ENCODE results near the gene LRMDA.
"Not testable (repeated sequence)": the region's sequence is repeated elsewhere in the genome, so short reads cannot be mapped to it uniquely, and the experiment has no call there.

The LRMDA gene

DNA sequence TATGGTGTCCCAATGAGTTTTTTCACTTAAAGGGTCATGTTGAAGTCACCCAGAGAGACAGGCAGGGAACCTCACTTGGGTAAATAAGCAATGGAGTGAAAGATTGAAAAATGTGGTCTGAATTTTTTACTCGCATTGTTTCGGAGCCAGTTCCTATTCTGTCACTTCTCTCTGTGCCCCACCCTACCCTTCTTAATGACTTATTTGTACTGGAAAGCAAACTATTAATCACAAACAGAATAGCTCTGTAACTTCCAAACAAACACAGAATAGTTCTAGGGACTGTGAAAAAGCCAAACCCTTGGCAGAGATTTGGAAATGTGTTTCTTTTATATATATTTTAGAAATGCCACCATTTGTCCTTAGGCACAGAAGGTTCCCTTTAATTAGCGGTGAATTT, 76.0 kb downstream of the LRMDA start:
- H3K9me3 Mint-ChIP-seq: peaks cover 0 to 2% of the 10 kb centered on the region in 2 donors
- no peak for DNase-seq
- no peak overlapping the region for H3K4me3 Mint-ChIP-seq
- H3K36me3 Mint-ChIP-seq (ENCODE audit: insufficient read depth): no peaks in the 10 kb centered on the region
- peaks cover 6 to 41% of the 10 kb centered on the region in 2 donors for H3K27me3 Mint-ChIP-seq
- H3K27ac Mint-ChIP-seq: no peak overlapping the region
- peaks cover 0 to 3% of the 10 kb centered on the region in 2 donors for H3K4me1 Mint-ChIP-seq (ENCODE audit: low read depth in 2 of 2)
- ATAC-seq (replicated peaks): no peak

DNA sequence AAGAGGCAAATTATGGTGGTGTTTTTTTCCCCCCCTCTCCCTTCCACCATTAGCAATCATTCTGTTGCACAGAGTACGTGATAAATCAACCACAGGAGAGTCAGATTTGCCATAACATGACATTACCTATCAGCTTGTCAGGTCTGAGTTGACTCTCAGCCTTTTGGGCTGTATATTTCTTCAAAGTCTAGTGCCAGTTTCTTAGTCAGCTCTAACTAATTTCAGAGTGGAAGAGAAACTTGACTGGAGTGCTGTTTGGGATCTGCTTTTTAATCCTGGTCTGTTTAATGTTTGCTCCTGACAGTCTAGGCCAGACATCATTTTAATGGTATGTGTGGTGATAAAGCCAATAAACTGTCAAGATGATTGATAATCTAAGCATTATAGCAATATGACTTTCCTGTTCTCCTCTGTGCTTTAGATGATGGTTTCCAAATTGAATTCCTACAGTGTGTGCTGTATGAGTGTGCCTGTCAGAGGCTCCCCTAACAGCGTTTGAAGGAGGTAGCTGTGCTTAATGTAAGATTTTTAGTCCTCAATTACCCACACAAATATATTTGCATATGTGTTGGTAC, 76.9 kb downstream of the LRMDA start:
- ATAC-seq (replicated peaks): no peak
- Mint-ChIP-seq H3K27me3 (peaks cover 6 to 38% of the 10 kb centered on the region in 2 donors), H3K27ac (no peak overlapping the region), H3K9me3 (peaks cover 0 to 2% of the 10 kb centered on the region in 2 donors), H3K36me3 (ENCODE audit: insufficient read depth) (no peaks in the 10 kb centered on the region), H3K4me1 (ENCODE audit: low read depth in 2 of 2) (peaks cover 0 to 3% of the 10 kb centered on the region in 2 donors), H3K4me3 (no peak overlapping the region)
- DNase-seq: no peak

DNA sequence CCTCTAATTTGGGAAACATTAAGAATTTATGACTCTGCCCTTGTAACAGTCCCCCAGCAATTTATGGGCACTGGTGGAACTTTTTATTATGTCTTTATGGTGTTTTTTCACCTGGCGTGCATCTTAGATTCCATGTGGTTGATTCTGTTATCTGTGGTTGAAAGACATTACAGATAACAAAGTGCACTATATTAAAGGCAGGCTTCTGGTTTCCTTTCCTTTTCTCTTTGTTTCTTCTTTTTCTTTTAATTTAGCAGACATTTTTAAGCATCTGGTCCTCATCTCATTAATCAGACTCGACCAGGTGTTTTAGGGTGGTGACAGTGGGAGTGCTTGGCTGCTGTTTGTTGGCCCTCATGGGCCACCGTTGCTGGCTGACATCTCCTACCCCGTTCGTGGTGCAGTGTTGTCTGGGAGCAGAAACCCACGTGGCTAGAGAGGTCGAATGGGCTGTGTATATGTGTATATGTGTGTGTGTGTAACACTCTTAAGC, 77.4 kb downstream of the LRMDA start:
- peaks cover 0 to 2% of the 10 kb centered on the region in 2 donors for H3K9me3 Mint-ChIP-seq
- H3K4me1 Mint-ChIP-seq (ENCODE audit: low read depth in 2 of 2): peaks cover 0 to 3% of the 10 kb centered on the region in 2 donors
- peaks cover 6 to 33% of the 10 kb centered on the region in 2 donors for H3K27me3 Mint-ChIP-seq
- no peak overlapping the region for H3K4me3 Mint-ChIP-seq
- H3K36me3 Mint-ChIP-seq (ENCODE audit: insufficient read depth): no peaks in the 10 kb centered on the region
- no peak for DNase-seq
- no peak for ATAC-seq (replicated peaks)
- H3K27ac Mint-ChIP-seq: no peak overlapping the region

DNA sequence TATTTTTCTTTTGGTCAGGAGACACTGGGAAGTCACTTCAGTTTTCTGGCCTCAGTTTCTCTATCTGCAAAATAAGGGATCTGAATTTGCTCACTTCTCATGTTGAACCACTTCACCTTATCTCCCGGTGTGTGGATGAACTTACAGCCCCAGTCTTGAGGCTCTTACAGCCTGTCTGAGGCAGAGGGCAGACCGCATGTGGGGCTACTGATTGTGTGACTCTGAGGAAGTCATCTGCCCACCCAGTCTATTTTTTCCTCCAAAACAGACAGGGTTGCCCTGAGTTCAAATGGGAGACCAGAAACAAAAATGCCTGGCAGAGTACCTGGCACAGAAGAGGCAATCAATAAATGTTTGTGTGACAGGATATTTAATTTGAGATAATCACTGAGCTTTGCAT, 78.3 kb downstream of the LRMDA start:
- no peak overlapping the region for H3K4me3 Mint-ChIP-seq
- H3K27ac Mint-ChIP-seq: no peak overlapping the region
- ATAC-seq (replicated peaks): no peak
- H3K36me3 Mint-ChIP-seq (ENCODE audit: insufficient read depth): no peaks in the 10 kb centered on the region
- no peaks in the 10 kb centered on the region for H3K9me3 Mint-ChIP-seq
- H3K4me1 Mint-ChIP-seq (ENCODE audit: low read depth in 2 of 2): peaks cover 0 to 3% of the 10 kb centered on the region in 2 donors
- H3K27me3 Mint-ChIP-seq: peaks cover 14 to 33% of the 10 kb centered on the region in 2 donors
- DNase-seq: no peak

DNA sequence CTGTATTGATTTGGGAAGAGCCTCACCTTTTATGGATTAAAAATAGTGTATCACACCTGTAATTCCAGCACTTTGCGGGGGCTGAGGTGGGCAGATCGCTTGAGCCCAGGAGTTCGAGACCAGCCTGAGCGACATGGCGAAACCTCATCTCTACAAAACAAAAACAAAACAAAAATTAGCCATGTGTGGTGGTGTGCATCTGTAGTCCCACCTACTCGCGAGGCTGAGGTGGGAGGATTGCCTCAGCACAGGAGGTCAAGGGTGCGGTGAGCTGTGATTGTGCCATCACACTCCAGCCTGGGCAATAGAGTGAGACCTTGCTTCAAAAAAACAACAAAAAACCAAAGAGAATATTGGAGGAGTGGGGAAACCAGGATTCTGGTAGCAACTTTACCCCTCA, 79.6 kb downstream of the LRMDA start:
- no peak overlapping the region for H3K27ac Mint-ChIP-seq
- H3K27me3 Mint-ChIP-seq: peaks cover 16 to 27% of the 10 kb centered on the region in 2 donors
- no peak for DNase-seq
- no peak overlapping the region for H3K4me3 Mint-ChIP-seq
- peaks cover 0 to 2% of the 10 kb centered on the region in 2 donors for H3K9me3 Mint-ChIP-seq
- ATAC-seq (replicated peaks): no peak
- H3K4me1 Mint-ChIP-seq (ENCODE audit: low read depth in 2 of 2): peaks cover 0 to 3% of the 10 kb centered on the region in 2 donors
- H3K36me3 Mint-ChIP-seq (ENCODE audit: insufficient read depth): no peaks in the 10 kb centered on the region

DNA sequence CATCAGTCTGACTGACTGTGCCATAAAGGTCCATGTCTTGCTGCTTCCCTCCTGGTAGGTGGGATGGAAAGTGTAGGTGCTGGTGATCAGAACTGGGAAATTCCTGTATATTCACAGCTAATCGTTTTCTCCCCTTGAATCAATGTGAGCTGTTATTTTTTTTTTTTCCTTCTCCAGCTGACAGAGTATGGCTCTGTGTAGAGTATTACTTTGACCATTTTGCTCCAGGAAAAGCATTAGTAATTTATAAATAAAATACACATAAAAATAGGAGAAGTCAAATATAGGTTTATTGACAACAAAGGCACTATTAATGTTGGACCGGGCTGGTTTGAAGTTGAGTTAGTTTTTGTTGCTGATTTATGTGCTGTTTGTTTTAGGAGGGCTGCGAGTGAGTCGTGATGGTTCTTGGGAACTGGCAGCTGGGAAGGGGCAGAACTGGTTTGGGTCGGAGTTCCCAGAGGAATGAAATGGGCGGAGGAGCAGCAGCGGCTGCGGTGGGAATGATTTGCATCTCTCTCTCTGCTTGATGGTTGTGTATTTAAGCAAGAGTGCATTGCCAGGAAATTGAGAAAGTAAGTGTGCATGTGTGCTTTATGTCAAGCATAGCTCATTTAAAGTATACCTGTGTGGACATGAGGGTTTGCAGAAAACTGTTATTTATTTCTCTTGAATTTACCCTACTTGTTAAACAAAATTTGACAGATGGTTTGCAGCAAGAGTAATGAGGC, 80.9 kb downstream of the LRMDA start:
- Mint-ChIP-seq H3K36me3 (ENCODE audit: insufficient read depth) (no peaks in the 10 kb centered on the region), H3K4me3 (no peak overlapping the region), H3K4me1 (ENCODE audit: low read depth in 2 of 2) (peaks cover 0 to 3% of the 10 kb centered on the region in 2 donors), H3K9me3 (peaks cover 0 to 2% of the 10 kb centered on the region in 2 donors), H3K27me3 (peaks cover 16 to 27% of the 10 kb centered on the region in 2 donors), H3K27ac (no peak overlapping the region)
- ATAC-seq (replicated peaks) (no peak), DNase-seq (no peak)

DNA sequence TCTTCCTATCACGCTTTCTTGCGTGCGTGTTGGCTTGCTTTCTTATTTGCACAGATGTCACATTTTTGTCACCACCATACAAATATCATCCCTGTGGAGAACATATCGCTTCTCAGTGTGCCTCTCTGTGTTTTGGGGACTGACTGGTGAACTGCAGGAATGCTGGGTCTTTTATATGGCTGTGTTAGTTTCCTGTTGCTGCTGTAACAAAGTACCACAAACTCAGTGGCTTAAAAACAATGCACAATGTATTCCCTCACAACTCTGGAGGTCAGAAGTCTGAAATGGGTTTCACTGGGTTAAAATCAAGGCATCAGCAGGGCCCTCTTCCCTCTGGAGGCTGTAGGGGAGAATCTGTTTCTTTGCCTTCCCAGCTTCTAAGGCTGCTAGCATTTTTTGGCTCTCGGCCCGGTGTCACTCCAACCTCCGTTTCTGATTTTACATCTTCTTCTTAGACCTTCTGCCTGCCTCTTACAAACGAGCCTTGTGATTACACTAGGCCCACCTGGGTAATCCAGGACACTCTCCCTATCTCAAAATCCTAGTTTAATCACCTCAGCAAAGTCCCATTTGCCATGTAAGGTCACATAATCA, 82.0 kb downstream of the LRMDA start:
- peaks cover 0 to 2% of the 10 kb centered on the region in 2 donors for H3K9me3 Mint-ChIP-seq
- ATAC-seq (replicated peaks) (no peak), DNase-seq (no peak)
- H3K27me3 Mint-ChIP-seq: peaks cover 16 to 27% of the 10 kb centered on the region in 2 donors
- H3K27ac Mint-ChIP-seq: no peak overlapping the region
- peaks cover 0 to 3% of the 10 kb centered on the region in 2 donors for H3K4me1 Mint-ChIP-seq (ENCODE audit: low read depth in 2 of 2)
- no peaks in the 10 kb centered on the region for H3K36me3 Mint-ChIP-seq (ENCODE audit: insufficient read depth)
- H3K4me3 Mint-ChIP-seq: no peak overlapping the region

DNA sequence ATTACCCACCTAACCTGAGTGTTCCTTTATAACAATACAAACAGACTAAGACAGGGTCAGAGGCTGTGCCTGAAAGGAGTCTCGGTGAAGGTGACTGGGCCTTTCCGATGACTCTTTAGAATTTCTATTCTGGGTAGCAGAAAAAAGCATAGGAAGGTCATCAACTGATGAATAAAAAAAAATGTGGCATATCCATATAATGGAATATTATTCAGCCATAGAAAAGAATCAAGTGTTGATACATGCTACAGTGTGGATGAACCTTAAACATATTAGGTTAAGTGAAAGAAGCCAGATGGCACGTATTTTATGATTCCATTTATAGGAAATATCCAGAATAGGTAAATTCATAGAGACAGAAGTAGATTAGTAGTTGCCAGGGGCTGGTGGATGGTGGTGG, 83.4 kb downstream of the LRMDA start:
- H3K27me3 Mint-ChIP-seq: peaks cover 16 to 37% of the 10 kb centered on the region in 2 donors
- ATAC-seq (replicated peaks) (no peak), DNase-seq (no peak)

DNA sequence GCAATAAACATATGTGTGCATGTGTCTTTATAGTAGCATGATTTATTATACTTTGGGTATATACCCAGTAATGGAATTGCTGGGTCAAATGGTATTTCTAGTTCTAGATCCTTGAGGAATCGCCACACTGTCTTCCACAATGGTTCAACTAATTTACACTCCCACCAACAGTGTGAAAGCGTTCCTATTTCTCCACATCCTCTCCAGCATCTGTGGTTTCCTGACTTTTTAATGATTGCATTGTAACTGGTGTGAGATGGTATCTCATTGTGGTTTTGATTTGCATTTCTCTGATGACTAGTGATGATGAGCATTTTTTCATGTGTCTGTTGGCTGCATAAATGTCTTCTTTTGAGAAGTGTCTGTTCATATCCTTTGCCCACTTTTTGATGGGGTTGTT, 84.7 kb downstream of the LRMDA start:
- H3K27ac Mint-ChIP-seq; DNase-seq; H3K4me3 Mint-ChIP-seq; ATAC-seq (replicated peaks); H3K36me3 Mint-ChIP-seq (ENCODE audit: insufficient read depth); H3K4me1 Mint-ChIP-seq (ENCODE audit: low read depth in 2 of 2); H3K9me3 Mint-ChIP-seq: not testable (repeated sequence)
- H3K27me3 Mint-ChIP-seq: peaks cover 11 to 39% of the 10 kb centered on the region in 2 donors

More for the DNA sequence above, 83.4 kb downstream of the LRMDA start:
- no peak overlapping the region for H3K27ac Mint-ChIP-seq
- H3K36me3 Mint-ChIP-seq (ENCODE audit: insufficient read depth): no peaks in the 10 kb centered on the region
- H3K4me3 Mint-ChIP-seq: no peak overlapping the region
- peaks cover 0 to 2% of the 10 kb centered on the region in 2 donors for H3K9me3 Mint-ChIP-seq
- H3K4me1 Mint-ChIP-seq (ENCODE audit: low read depth in 2 of 2): no peaks in the 10 kb centered on the region

DNA sequence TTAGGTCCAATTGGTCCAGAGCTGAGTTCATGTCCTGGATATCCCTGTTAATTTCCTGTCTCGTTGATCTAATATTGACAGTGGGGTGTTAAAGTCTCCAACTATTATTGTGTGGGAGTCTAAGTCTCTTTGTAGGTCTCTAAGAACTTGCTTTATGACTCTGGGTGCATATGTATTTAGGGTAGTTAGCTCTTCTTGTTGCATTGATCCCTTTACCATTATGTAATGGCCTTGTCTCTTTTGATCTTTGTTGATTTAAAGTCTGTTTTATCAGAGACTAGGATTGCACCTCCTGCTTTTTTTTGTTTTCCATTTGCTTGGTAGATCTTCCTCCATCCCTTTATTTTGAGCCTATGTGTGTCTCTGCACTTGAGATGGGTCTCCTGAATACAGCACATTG, 87.8 kb downstream of the LRMDA start:
- H3K27ac Mint-ChIP-seq; H3K4me1 Mint-ChIP-seq (ENCODE audit: low read depth in 2 of 2); H3K36me3 Mint-ChIP-seq (ENCODE audit: insufficient read depth); DNase-seq; H3K9me3 Mint-ChIP-seq; ATAC-seq (replicated peaks); H3K4me3 Mint-ChIP-seq: not testable (repeated sequence)
- H3K27me3 Mint-ChIP-seq: peaks cover 14 to 54% of the 10 kb centered on the region in 2 donors

DNA sequence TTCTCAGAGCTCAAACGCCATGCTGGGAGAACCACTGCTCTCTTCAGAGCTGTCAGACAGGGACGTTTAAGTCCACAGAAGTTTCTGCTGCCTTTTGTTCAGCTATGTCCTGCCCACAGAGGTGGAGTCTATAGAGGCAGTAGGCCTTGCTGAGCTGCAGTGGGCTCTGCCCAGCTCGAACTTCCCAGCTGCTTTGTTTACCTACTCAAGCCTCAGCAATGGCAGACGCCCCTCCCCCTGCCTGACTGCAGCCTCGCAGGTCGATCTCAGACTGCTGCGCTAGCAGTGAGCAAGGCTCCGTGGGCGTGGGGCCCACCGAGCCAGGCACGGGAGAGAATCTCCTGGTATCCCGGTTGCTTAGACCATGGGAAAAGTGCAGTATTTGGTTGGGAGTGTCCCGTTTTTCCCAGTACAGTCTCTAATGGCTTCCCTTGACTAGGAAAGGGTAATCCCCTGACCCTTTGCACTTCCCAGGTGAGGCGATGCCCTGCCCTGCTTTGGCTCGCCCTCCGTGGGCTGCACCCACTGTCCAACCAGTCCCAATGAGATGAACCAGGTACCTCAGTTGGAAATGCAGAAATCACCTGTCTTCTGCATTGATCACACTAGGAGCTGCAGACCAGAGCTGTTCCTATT, 89.9 kb downstream of the LRMDA start:
- not testable (repeated sequence) for H3K4me3 Mint-ChIP-seq; DNase-seq; H3K4me1 Mint-ChIP-seq (ENCODE audit: low read depth in 2 of 2); H3K36me3 Mint-ChIP-seq (ENCODE audit: insufficient read depth); H3K9me3 Mint-ChIP-seq; H3K27ac Mint-ChIP-seq; ATAC-seq (replicated peaks)
- peaks cover 12 to 58% of the 10 kb centered on the region in 2 donors for H3K27me3 Mint-ChIP-seq

DNA sequence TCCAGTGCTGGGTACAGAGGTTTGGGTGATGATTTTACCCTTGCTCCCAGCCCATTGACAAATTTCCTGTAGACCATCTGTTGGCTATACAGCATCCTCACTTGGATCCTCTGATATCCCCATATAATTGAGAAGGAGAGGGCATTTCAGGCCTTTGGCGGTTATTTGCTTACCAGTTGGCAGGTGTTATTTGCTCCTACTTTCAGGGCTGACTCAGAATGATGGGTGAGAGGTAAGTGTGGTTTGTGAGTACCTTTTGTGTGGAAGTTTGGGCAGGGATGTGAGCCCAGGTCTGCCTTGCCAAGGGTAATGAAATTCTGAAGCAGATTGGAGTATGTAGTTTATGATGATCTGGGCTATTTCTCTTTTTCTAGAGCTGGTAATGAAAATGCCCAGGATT, 93.6 kb downstream of the LRMDA start:
- H3K9me3 Mint-ChIP-seq: no peaks in the 10 kb centered on the region
- H3K27ac Mint-ChIP-seq: no peak overlapping the region
- ATAC-seq (replicated peaks) (no peak), DNase-seq (no peak)
- no peaks in the 10 kb centered on the region for H3K36me3 Mint-ChIP-seq (ENCODE audit: insufficient read depth)
- no peak overlapping the region for H3K4me3 Mint-ChIP-seq
- H3K27me3 Mint-ChIP-seq: peaks cover 19 to 45% of the 10 kb centered on the region in 2 donors
- no peaks in the 10 kb centered on the region for H3K4me1 Mint-ChIP-seq (ENCODE audit: low read depth in 2 of 2)

DNA sequence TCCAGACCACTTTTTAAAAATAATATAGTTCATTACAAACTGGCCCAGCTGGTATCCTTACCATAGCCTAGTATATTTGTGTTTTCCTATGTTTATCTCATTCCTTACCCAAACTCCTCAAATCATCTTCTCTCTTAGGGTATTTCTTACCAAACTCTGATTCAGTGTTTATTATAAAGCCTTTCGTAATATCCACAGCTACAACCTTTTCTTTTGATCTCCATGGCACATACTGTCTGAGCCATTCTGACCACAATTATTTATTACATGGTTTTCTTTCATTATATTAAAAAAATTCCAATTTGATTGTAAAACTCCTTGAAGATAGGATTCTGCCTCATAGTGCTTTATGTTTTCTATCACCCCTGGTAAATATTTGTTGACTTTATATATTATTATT, 94.2 kb downstream of the LRMDA start:
- H3K27me3 Mint-ChIP-seq: peaks cover 19 to 40% of the 10 kb centered on the region in 2 donors
- H3K36me3 Mint-ChIP-seq (ENCODE audit: insufficient read depth): no peaks in the 10 kb centered on the region
- no peaks in the 10 kb centered on the region for H3K4me1 Mint-ChIP-seq (ENCODE audit: low read depth in 2 of 2)
- H3K9me3 Mint-ChIP-seq: no peaks in the 10 kb centered on the region
- H3K27ac Mint-ChIP-seq: no peak overlapping the region
- ATAC-seq (replicated peaks) (no peak), DNase-seq (no peak)
- H3K4me3 Mint-ChIP-seq: no peak overlapping the region
